GM18868 (cell line): ENCODE data around the gene BRICD5.

Source experiments
- ATAC-seq: cut with Tn5 transposase; IDR thresholded peaks from one replicate; pipeline ENCODE4 v1.9.1; 2021; ENCODE audit warnings: mild to moderate bottlenecking, moderate library complexity; ENCODE audit not compliant: unreplicated experiment

The BRICD5 gene

DNA sequence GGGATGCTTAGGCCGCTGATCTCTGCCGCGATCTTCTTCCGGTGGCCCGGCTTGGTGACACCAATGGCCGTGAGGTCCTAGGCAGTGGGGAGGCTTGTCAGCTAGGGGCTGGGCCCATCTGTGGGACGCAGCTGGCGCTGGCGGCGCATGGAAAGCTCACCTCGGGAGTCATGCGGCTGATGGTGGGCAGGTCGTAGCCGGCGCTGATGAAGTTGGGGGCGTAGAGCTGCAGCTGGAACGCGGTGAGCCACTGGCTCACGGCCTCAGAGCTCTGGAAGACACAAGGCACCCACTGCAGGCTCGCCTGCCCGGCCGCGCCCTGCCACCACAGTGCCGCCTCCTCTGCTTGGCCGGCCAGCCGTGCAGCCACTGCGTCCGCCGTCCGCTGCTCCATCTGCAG is 27.0 kb downstream of the BRICD5 start:
- no peak for ATAC-seq

DNA sequence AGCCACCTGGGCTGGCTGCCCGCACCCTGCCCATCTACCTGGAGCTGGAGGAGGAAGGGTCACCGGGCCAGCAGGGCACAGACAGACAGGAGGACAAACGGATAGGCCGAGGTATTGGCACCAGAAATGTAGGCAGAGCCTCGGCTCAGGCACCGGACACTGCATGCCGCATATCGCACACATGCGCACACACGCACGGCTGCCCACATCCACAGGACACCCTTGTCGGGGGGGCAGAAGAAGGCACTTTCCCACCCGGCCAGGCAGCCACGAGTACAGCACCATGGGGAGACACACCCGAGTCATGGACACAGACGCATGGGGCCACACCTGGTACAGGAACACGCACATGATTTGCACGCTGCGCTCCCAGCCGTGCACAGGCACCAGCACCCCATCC is 28.7 kb downstream of the BRICD5 start:
- no peak for ATAC-seq

DNA sequence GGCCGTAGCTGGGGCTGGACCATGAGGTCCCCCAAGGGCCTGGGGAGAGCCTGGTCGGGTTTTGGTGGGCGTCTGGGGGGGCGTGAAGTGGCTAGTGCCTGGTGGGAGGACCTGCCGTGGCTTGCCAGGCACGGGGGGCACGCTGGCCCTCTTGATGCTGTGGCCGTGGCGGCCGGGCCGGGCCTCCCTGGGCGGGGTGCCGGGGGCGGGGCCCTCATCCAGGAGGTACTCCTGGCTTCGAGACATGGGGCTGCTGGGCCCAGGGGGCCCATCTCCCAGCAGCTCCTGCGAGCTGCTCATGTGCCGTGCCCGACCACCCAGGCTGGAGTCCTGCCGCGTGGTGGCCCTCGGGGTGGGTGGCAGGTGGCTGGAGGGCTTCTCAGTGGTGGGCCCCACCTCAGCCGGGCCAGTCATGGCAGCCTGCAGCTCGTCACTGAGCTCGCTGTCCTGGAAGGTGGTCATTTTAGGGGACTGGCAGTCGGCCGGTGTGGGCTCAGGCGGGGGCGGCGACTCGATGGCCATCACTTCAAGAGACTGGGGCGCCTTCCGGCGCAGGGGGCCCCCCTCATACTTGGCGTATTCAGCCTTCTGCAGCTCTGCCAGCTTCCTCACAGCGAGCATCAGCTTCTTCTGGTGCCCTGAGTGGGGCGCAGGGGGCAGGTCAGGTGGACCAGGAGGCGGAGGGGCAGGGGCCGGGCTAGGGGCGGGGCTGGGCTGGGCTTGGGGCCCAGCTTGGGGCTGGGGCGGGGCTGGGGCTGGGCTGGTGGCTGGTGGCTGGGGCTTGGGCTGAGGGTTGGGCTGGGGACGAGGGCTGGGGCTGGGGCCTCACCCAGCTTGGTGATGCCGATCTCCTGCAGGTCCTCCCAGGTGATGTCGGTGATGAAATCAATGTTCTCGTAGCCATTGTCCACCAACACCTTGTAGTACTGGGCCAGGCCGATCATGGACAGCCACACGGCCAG is 29.4 kb downstream of the BRICD5 start:
- ATAC-seq, result no peak

DNA sequence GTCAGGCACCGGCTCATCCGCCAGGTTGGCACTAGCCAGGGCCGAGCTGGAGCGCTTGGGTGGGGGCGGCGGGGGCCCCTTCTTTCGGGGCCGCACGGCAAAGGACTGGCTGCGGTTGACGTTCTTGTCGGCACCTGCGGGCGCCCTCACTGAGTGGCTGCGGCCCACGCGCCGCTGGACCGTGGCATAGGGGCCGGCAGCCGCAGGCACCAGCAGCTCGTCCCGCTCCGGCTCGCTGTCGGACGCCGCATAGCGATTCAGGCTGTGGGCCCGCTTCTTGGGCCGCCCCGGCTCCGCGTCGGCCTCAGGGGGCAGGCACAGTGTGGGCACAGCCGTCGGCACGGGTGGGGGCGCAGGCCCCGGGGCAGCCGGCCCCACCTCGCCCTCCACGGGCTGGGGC is 30.2 kb downstream of the BRICD5 start:
- ATAC-seq, result no peak

DNA sequence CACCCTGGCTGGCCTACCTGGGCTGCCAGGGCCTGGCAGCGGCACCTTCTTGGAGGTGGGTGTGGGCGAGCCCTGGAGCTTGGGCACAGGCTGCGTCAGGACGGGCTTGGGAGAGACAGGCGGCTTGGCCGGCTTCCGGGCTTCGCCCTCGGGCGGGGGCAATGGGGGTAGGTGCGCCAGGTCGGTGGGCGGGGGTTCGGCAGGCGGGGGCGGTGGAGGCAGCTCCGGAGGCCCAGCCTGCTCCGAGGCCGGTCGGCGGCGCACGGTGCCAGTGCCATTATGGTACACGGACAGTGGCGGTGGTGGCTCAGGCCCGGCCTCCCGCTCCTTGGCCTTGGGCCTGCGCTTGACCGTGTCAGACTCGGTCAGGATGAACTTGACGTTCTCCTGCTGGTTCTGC is 31.1 kb downstream of the BRICD5 start:
- no peak for ATAC-seq

DNA sequence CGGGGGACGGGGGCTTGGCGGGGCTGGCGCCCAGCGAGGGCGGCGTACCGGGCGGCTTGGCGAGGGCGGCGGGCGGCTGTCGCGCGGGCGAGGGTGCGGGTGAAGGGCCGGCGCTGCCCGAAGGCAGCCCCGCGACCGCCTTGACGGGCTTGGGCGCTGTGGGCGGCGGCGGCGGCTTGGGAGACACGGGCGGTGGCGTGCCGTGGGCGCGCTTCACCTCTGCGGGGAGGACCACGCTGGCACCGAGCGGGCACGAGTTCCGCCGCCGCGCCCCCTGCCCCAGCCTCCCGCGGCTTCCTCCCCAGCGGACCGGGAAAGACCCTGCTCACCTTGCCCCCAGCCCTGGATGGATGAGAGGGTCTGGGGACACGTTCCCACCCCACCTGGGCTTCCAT is 31.6 kb downstream of the BRICD5 start:
- no peak for ATAC-seq

DNA sequence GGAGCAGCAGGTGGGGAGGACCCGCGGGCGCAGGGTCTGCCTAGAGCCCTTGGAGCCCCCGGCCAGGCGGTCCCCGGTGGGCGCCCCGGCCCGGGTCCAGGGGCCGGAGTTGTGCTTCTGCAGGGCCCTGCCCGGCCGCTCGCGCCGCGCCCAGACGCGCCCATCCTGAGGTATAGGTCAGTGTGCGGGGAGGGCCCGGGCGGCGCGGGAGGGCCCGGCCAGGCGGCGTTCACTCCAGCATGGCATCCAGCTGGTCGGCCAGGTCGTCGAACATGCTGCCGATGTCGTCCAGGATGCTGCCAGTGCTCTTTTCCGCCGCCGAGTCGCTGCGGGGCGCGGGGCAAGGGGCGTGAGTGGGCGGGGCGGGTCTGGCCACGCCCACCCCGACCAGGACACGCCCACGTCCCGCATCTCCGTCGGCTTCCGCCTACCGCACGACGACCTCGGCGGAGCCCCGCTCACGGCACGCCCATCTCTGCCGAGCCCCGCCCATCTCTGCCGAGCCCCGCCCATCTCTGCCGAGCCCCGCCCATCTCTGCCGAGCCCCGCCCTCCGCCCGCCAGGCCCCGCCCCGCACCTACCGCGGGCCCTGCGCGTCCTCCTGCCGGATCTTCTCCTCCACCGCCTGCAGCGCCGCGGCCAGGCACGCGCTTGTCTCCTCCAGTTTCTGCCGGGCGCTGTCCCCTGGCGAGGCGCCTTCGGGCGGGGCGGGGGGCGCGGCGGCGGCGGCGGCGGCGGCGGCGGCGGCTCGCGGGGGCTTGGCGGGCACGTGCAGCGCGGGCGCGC is 32.1 kb downstream of the BRICD5 start:
- ATAC-seq, result no peak

DNA sequence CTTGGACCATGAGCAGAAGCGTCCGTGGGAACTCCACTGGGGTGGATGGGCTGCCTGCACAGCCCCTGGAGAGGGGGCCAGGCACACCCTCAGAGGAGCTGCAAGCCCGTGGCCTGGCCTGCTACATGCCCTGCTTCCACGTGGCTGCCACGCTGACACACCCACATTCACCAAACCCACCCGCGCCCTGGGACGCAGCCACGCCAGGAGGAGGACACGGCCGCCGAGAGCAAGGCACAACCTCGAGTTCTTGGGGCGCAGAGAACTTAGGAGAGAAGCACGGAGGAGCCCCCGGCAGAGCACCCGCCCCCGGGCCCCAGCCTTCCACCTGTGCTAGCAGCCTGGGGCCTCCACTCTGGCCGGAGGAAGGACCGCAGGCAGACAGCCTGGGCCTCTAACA is 33.1 kb downstream of the BRICD5 start:
- ATAC-seq, result no peak

DNA sequence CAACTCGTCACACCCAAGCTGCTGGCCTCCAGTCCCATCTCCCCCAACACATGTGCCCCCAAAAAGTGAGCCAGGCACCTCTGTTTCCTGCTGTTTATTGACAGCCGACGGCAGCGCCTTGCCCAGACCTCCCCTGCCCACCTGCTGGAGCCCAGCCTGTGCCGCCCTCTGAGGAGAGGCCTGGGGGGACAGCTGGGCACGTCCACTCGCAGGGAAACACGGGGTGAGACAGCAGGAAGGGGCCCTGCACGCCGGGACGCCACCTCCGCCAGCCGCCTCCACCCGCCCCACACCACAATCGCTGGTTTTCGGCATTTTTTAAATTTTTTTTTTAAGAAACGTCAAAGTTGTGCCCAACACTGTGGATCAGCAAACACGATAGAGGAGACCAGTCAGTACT is 33.6 kb downstream of the BRICD5 start:
- ATAC-seq, result no peak

DNA sequence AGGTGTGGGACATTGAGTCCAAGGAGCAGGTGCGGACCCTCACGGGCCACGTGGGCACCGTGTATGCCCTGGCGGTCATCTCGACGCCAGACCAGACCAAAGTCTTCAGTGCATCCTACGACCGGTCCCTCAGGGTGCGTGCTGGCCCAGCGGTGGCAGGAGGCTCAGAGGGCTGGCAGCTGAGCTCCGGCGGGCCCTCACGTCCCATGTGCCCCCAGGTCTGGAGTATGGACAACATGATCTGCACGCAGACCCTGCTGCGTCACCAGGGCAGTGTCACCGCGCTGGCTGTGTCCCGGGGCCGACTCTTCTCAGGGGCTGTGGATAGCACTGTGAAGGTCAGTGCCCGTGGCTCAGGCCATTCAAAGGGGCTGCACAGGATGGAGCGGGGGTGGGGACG is 34.6 kb downstream of the BRICD5 start:
- no peak for ATAC-seq

DNA sequence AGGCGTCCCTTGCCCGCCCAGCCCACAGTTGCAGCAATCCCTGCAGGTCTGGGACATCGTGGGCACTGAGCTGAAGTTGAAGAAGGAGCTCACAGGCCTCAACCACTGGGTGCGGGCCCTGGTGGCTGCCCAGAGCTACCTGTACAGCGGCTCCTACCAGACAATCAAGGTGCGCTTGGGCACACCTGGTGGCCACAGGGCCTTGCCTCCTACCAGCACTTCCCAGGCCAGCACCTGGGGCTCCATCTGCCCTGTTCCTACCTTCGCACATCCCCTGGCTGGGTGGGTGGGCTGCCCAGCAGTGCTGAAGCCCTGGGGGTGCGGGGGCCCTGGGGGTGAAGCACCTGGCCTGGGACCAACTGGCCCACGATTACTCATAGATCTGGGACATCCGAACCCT is 35.2 kb downstream of the BRICD5 start:
- ATAC-seq, result no peak

DNA sequence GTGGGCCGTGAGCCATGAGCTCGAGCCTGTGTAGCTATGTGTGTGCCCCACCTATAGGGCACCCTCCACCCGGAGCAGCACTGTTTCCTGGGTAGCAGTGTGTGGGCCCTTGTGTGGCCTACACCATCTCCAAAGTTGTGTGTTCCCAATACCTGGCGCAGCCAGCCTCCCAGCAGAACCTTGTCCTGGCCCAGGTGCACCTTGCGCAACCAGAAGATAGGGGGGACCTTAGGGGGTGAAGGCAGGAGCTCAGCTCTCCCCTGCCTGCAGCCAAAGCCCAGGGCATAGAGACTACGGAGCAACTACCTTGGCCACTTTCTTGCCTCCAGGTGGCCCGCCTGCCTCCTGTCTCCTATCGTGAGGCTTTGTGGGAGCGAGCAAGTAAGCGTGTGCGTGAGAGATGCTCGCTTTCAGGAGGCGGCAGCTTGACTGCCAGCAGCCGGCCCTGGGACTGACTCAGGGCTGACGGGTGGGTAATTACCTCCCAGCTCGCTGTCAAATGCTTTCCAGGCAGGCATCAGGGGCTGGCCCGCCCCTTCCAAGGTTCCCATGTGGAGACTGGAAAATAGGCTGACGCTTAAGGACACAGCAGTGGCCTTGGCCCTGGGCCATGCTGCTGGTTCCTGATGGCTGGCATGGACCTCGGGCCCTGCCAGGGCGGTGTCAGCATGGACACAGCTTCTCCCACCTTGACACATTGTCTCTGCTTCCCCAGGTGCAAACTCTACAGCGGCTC is 36.1 kb downstream of the BRICD5 start:
- no peak for ATAC-seq

DNA sequence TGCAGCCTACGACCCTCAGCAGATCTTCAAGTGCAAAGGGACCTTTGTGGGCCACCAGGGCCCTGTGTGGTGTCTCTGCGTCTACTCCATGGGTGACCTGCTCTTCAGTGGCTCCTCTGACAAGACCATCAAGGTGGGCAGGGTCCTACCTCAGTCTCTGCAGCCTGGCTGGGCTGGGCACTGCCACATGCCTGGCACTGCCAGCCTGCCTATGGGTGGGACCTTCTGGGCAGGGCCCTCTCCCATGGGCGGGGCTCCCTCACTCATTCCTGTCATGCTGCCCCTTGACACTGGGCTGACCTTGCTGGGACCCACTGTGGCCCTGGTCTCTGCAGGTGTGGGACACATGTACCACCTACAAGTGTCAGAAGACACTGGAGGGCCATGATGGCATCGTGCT is 36.7 kb downstream of the BRICD5 start:
- ATAC-seq, result no peak

DNA sequence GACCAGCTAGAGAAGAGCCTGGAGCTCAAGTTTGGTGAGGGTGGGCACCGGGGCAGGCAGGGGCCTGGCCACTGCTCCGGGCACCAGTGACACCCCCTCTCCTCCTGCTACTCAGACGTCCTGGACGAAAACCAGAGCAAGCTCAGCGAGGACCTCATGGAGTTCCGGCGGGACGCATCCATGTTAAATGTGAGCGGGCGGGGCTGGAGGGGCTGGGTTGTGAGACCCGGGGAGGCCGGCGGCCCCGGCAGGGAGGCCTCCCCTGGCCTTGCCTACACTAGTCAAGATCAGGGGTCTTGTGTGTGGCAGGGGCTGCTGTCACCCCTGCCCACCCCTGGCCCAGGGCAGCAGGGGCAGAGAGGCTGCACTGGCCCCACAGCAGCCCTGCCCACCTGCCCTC is 37.3 kb downstream of the BRICD5 start:
- ATAC-seq, result no peak

DNA sequence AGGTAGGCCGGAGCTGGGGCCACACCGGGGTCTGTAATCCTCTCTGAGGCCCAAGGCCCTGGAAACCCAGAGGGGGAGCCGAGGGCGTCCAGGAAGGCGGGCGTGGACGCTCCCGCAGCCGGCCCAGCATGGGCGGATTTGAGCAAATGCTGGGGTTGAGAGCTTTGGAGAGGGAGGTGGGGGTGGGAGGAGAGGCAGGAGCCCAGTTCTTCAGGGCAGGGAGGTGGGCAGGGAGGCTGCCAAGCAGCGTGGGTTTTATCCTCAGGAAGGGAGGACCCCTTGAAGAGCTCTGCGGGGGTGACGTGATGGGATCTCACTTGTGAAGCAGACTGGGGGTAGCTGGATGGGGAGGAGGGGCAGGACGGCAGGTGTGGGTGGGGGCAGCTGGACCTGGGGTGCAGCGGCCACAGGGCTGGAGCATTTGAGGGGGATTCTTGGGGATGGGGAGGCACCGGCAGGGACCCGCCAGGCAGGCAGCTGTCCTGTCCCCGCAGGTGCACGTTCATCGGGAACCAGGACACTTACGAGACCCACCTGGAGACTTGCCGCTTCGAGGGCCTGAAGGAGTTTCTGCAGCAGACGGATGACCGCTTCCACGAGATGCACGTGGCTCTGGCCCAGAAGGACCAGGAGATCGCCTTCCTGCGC is 37.9 kb downstream of the BRICD5 start:
- no peak for ATAC-seq

DNA sequence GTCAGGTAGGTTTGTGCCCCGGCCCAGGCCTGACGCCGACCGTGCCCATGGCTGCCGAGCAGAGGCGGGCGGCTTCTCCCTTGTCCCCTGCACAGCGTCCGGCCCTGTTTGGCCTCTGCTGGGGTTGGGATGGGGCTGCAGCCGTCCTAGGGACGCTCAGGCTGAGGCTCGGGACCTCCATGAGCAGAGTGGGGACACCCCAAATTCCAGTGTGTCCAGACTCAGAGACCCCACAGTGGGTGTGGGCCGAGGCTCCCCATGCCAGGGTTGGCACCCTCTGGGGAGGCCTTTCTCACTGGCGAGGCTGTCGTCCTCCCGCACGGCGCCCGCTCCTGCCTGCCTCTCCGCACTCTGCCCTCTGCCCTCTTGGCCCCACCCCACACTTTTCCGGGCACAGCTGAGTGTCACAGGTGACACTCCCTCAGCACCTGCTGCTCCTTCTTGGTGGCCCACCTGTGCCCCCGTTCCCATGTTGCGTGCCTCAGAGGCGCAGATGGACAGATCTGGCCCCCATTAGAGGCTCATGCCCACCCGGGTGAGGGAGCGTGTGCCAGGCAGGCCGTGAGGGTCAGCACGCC is 39.0 kb downstream of the BRICD5 start:
- no peak for ATAC-seq

DNA sequence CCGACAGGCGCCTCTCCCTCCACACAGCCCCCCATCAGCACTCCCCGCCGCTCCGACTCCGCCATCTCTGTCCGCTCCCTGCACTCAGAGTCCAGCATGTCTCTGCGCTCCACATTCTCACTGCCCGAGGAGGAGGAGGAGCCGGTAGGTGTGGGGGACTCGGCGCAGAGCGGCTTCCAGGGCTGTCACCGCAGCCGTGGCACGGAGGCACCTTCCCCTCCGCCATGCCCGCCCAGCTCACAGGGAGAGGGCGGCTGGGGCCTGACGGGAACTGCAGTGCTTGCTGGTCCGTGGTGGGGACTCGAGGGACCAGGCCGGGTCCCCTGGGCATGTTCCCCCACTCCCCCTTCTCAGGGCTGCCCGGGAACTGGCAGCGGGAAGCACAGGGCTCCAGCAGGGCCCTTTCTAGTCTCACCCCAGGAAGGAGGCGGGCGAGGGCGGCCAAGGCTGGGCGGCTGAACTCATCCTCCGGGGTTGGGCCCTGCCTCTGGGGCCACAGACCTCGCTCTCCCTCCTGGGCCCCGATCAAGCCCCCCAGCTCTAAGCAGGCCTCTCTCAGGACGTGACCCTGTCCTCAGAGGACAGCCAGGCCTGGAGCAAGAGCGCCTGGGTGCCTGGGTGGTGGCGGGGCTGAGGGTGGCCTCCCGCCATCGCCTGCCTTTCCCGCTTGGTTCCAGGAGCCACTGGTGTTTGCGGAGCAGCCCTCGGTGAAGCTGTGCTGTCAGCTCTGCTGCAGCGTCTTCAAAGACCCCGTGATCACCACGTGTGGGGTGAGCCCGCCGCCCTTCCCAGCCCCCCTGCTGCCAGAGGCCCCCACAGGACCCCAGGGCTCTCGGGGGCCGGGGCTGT is 39.9 kb downstream of the BRICD5 start:
- no peak for ATAC-seq

DNA sequence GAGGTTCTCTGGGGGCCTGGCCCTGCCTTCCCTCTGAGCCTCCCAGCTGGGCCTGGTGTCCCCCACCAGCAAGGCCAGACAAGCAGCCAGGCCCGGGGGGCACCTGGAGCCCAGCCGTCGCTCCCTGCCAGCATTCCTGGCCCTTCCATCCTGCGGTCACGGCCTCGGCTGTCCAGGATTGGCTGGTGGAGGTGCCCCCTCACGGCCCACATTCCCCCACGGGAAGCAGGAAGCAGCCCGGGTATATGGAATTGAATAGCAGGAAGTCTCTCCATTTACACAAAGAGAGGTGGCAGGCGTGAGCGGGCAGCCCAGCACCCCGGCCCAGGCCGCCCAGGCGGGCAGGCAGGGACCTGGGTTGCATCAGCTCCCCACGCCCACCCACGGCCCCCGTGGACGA is 40.6 kb downstream of the BRICD5 start:
- ATAC-seq, result no peak

DNA sequence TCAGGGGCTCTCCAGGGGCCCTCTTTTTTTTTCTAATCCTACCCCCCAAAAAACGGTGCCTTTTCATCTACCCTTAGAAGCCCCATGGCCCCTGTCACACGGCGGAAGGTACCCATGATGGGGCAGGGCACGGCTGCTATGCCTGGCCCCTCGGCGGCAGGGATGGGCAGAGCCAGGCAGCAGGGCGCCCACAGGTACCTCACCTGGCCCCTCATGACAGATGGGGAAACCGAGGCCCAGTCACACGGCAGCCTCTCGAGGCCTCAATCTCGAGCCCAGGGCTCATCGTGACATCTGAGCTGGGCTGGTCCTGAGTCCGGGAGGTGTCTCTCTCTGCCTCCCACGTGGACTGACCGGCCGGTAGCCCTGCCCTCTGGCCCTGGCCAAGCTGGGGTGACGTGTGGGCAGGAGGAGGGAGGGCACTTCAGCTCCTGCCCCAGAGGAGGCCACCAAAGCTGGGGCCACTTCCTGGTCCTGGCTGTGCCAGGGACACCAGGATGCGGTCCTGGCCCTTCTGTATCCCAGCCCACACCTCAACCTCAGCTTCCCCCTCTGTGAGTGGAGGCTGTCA is 43.5 kb downstream of the BRICD5 start:
- no peak for ATAC-seq
